Stomach (tissue), 9 donors: Measurements from ENCODE around the gene SMARCB1. TPM values are rescaled to one million over a fixed set of nuclear protein-coding genes. Genes with fewer than 3 reads are reported as not detected.
A peak's percentile ranks its signal among the peaks of the same experiment; 100 is the strongest.

Experiments
- DNase-seq, 2 donors: peaks; one replicate each; pipeline versions ENCODE4 v3.0.0 to v3.0.0-alpha.2; 2013 to 2019
- H3K27ac ChIP-seq, 5 donors: fragments of 200-600 bp in 4 of 5; sonication (generic) in 4 of 5; one replicate each; pipeline ENCODE4 v1.5.1; 2013 to 2019; ENCODE audit warnings: mild to moderate bottlenecking in 1 of 5, moderate library complexity in 1 of 5
- H3K27me3 ChIP-seq, 3 donors: fragments of 200-600 bp; sonication (generic); one replicate each; pipeline ENCODE4 v1.5.1; 2017 to 2019; ENCODE audit warnings: mixed run types in 1 of 3
- H3K36me3 ChIP-seq, 4 donors: fragments of 200-600 bp; sonication (generic); 1 replicate in 3 of 4; 2 replicates in 1 of 4; pipeline ENCODE4 v1.5.1; 2016 to 2019
- H3K4me1 ChIP-seq, 4 donors: fragments of 200-600 bp; sonication (generic); one replicate each; pipeline ENCODE4 v1.5.1; 2016 to 2019
- H3K4me3 ChIP-seq, 4 donors: fragments of 200-600 bp; sonication (generic) in 3 of 4; one replicate each; pipeline ENCODE4 v1.5.1; 2016 to 2019; ENCODE audit warnings: mild to moderate bottlenecking in 1 of 4
- H3K9me3 ChIP-seq, 4 donors: fragments of 200-600 bp; sonication (generic); one replicate each; pipeline ENCODE4 v1.5.1; 2016 to 2019
- EP300 ChIP-seq: sonication (generic); formaldehyde crosslinking; IDR thresholded peaks from one replicate; pipeline ENCODE4 v1.6.1; 2017; ENCODE audit warnings: antibody characterized with exemption
- POLR2A ChIP-seq, 4 donors: fragments of 450-650 bp; IDR thresholded peaks; one replicate each; pipeline ENCODE4 v1.6.1; 2016; ENCODE audit warnings: antibody characterized with exemption in 4 of 4, control low read depth in 2 of 4, mild to moderate bottlenecking in 1 of 4, moderate library complexity in 1 of 4
- POLR2AphosphoS5 ChIP-seq, 3 donors: sonication (generic); formaldehyde crosslinking; IDR thresholded peaks; one replicate each; pipeline ENCODE4 v1.6.1; 2016; ENCODE audit warnings: antibody characterized with exemption in 3 of 3
- whole genome bisulfite sequencing, 5 donors: extraction: QIAGEN DNeasy Blood & Tissue Kit in 3 of 5; methylation state at CpG; one replicate each; pipeline versions ENCODE4 v1.1.5 to v1.1.7; 2013 to 2018; 5-methylcytosine and 5-hydroxymethylcytosine counted together
- intact Hi-C: fragments of 100-400 bp; cut with DNase I; formaldehyde crosslinking; loops from one replicate; pipeline ENCODE4 v1.15.1; 2023; ENCODE audit warnings: low total_unique reads
- polyA plus RNA-seq, 3 donors: library from polyadenylated mRNA; stranded (reverse); fragments of 200-250 nt; gene quantifications; one replicate each; pipeline ENCODE4 v1.2.3, GENCODE V29; 2013
- total RNA-seq, 5 donors: library from RNA; depleted of rRNA; stranded (reverse); fragments of >200 nt; gene quantifications; one replicate each; pipeline versions ENCODE4 v1.1.0 to v1.2.3, GENCODE V29; 2014 to 2016
- TF ChIP-seq, protein P1 (sequence below), 7 experiments: fragments of 450-650 bp in 4 of 7; fragments of 200-600 bp in 3 of 7; sonication (generic) in 3 of 7; IDR thresholded peaks; one replicate each; pipeline ENCODE4 v1.5.1; 2016 to 2019; ENCODE audit warnings: antibody characterized with exemption in 7 of 7, control low read depth in 2 of 7, mild to moderate bottlenecking in 1 of 7
- donor health status: healthy with polysubstance abuse.
- donor health status: Bipolar disorder and iron deficiency.
- donor health status: healthy.

Gene SMARCB1
- total and polyA plus RNA-seq, 8 donors = 13.4 to 74.6 (median 40.8) TPM

DNA sequence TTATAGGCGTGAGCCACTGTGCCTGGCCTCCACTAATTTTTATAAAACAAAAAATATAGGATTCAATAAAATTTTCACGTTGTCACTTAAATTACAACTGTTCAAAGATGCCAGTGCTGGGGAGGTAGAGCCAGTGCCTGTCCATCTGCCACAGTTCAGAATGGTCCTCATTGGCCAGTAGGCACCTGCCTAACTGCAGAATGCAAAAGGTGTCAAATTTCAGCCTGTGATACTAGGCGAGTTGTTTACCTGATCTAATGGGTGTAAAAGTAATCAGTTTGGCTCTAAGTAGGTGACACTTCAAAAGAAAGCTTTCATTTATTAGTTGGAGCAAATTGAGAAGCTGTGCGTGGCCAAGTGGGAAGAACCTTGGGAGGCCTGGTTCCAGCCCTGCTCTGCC lies 2.4 kb downstream of the SMARCB1 start:
- Histone ChIP-seq H3K27me3 (no peaks in the 10 kb centered on the region), H3K27ac (peak overlapping the region in 1 of 5 donors; percentile 3), H3K4me1 (peaks cover 32 to 64% (median 57%) of the 10 kb centered on the region in 4 donors), H3K4me3 (peak overlapping the region in 1 of 4 donors; percentile 13), H3K9me3 (no peaks in the 10 kb centered on the region), H3K36me3 (peaks cover 27 to 29% (median 28%) of the 10 kb centered on the region in 4 donors)
- intact Hi-C loops = no loop called here
- 38 to 59% (median 55%) methylated on average over 4 of the region's 4 CpGs for WGBS, 5 donors
- TF ChIP-seq EP300 (no peak), POLR2A (IDR thresholded peaks at IDR 0.05) (no peak), POLR2AphosphoS5 (IDR thresholded peaks at IDR 0.05) (no peak)
- TF ChIP-seq, protein P1, sequence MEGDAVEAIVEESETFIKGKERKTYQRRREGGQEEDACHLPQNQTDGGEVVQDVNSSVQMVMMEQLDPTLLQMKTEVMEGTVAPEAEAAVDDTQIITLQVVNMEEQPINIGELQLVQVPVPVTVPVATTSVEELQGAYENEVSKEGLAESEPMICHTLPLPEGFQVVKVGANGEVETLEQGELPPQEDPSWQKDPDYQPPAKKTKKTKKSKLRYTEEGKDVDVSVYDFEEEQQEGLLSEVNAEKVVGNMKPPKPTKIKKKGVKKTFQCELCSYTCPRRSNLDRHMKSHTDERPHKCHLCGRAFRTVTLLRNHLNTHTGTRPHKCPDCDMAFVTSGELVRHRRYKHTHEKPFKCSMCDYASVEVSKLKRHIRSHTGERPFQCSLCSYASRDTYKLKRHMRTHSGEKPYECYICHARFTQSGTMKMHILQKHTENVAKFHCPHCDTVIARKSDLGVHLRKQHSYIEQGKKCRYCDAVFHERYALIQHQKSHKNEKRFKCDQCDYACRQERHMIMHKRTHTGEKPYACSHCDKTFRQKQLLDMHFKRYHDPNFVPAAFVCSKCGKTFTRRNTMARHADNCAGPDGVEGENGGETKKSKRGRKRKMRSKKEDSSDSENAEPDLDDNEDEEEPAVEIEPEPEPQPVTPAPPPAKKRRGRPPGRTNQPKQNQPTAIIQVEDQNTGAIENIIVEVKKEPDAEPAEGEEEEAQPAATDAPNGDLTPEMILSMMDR (IDR thresholded peaks at IDR 0.05) = no peak
- DNase-seq = no peak

DNA sequence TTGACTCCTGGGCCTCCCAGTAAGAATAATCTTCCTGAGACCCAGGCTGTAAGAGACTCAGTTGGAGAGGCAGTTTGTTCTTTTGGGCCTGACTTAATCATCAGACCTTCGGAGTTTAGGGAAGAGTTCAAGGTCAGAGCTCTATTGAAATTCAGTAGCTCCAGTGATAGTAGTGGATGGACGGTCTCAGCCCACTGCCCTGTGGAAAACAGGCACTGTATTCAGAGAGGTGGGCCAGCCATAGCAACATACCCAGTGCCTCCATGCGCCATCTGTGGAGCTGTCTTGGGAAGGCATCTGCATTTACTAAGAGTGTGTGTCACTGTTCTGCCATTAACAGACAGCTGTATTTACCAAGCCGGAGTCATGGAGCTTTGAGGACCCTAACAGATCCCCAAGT lies 2.9 kb downstream of the SMARCB1 start:
- WGBS, 5 donors = 62 to 79% (median 75%) methylated on average over 4 of the region's 4 CpGs
- Histone ChIP-seq H3K9me3 (no peaks in the 10 kb centered on the region), H3K36me3 (peaks cover 31 to 34% (median 33%) of the 10 kb centered on the region in 4 donors), H3K4me3 (no peak overlapping the region), H3K27me3 (no peaks in the 10 kb centered on the region), H3K4me1 (peaks cover 29 to 59% (median 53%) of the 10 kb centered on the region in 4 donors), H3K27ac (peak overlapping the region in 1 of 5 donors; percentile 31)
- intact Hi-C loops = no loop called here
- DNase-seq = no peak
- TF ChIP-seq, protein P1 (IDR thresholded peaks at IDR 0.05) = no peak
- TF ChIP-seq POLR2A (IDR thresholded peaks at IDR 0.05) = no peak
- TF ChIP-seq EP300 = no peak
- TF ChIP-seq POLR2AphosphoS5 (IDR thresholded peaks at IDR 0.05) = no peak

DNA sequence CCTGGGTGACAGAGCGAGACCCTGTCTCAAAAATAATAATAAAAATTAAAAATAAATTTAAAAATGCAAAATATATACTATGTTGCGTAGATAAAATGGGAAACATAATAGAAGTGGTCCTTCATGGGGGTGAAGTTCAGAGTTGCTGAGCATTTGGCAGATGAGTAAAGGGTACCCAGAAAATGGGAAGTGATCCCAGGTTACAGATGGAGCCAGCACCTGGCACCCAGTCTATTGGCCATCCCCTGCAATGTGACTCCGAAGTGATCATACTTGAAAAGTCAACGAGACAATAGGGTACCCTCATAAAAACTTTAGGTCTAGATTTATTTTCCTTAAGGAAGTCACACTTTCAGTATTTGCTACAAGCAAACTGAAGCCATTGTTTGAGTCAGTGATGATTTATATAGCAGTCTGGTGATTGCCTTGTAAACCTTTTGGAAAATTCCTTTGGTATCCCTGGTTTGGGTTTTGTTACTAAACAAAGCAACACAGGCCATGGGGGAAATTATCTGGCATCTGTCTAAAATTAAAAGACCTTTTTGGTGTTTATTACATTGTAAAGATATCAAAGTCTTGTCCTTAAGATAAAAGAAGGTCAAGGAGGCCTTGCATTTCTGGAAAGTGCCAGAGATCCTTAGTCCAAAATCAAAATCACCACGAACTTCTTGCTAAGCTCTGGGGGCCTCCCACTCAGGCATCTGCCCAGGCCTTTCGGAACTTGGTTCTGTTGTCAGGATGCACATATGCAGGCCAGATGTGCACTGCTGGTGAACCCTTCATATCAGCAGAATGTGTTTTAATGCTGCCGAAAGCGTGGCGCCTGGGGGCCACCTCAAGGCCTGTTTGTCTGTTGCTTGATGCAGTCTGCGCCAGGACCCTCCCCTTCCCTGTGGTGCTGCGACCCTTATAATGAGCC lies 4.3 kb downstream of the SMARCB1 start:
- intact Hi-C loops = no loop called here
- peak overlapping the region in 1 of 5 donors; percentile 31 for H3K27ac ChIP-seq
- H3K4me3 ChIP-seq = no peak overlapping the region
- H3K9me3 ChIP-seq = no peaks in the 10 kb centered on the region
- TF ChIP-seq POLR2A (IDR thresholded peaks at IDR 0.05) (no peak), POLR2AphosphoS5 (IDR thresholded peaks at IDR 0.05) (no peak), EP300 (no peak)
- TF ChIP-seq, protein P1 (IDR thresholded peaks at IDR 0.05) = no peak
- 64 to 78% (median 74%) methylated on average over 10 to 11 of the region's 11 CpGs for WGBS, 5 donors
- peaks cover 27 to 55% (median 51%) of the 10 kb centered on the region in 4 donors for H3K4me1 ChIP-seq
- DNase-seq = peak in 1 of 2 donors; percentile 77
- peaks cover 45 to 49% (median 47%) of the 10 kb centered on the region in 4 donors for H3K36me3 ChIP-seq
- no peaks in the 10 kb centered on the region for H3K27me3 ChIP-seq

DNA sequence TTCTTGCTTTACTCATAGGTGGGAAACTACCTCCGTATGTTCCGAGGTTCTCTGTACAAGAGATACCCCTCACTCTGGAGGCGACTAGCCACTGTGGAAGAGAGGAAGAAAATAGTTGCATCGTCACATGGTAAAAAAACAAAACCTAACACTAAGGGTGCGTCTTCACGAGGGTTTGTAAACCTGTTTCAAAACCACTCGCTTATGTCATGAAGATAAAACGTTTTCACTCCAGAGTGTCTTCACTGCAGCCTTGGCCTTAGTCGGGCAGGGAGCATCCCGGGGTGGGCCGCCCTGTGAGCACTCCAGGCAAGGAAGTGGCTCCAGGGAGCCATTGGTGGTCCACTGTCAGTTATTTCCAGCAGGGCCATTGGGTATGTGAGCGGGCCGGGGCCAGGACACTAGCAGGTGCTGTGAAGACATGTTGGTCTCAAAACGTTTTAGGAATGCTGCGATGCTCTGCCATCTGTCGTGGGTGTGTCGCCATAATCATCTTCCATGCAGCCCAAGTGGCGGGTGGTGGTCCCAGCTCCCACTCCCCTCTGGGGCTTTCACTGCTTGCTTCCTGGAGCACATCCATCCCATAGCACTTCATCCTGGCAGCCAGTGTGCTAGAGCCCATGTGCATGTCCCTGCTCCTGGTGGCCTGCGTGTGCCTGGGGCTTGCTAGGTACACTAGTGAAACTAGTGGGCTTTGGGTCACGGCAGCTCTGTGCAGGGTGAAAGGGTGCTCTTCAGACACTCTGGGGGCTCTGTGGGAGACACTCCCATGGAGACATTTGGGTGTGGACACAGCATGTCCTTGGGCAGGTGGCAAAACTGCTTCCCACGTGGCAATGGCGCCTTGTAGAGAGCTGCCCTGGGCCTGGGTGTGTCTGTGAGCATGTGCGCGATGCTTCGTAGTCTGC lies 5.2 kb downstream of the SMARCB1 start:
- Histone ChIP-seq H3K9me3 (no peaks in the 10 kb centered on the region), H3K27me3 (no peaks in the 10 kb centered on the region), H3K36me3 (peaks cover 52 to 57% (median 56%) of the 10 kb centered on the region in 4 donors), H3K27ac (peak overlapping the region in 1 of 5 donors; percentile 31), H3K4me1 (peaks cover 21 to 49% (median 44%) of the 10 kb centered on the region in 4 donors), H3K4me3 (no peak overlapping the region)
- WGBS, 5 donors = 82 to 86% (median 84%) methylated on average over 20 to 25 of the region's 25 CpGs
- DNase-seq = no peak
- no peak for TF ChIP-seq EP300
- TF ChIP-seq POLR2A (IDR thresholded peaks at IDR 0.05) = no peak
- TF ChIP-seq POLR2AphosphoS5 (IDR thresholded peaks at IDR 0.05) = no peak
- TF ChIP-seq, protein P1 (IDR thresholded peaks at IDR 0.05) = no peak
- intact Hi-C loops = no loop called here
